ENCODE results near the gene SOX1.
A peak's percentile ranks its signal among the peaks of the same experiment; 100 is the strongest.

The SOX1 gene

GRCh38 chr13:112055915-112056269, 11.1 kb upstream of the SOX1 start:
- no peaks in the 10 kb centered on the region for H3K36me3 Mint-ChIP-seq (ENCODE audit: low read depth)
- H3K4me3 Mint-ChIP-seq, result no peak overlapping the region
- H3K4me1 Mint-ChIP-seq (ENCODE audit: low read depth), result no peaks in the 10 kb centered on the region
- peaks cover 74% of the 10 kb centered on the region for H3K27me3 Mint-ChIP-seq
- H3K9me3 Mint-ChIP-seq, result no peaks in the 10 kb centered on the region
- H3K27ac Mint-ChIP-seq, result no peak overlapping the region

GRCh38 chr13:112056284-112056727, 10.6 kb upstream of the SOX1 start:
- H3K27me3 Mint-ChIP-seq, result peaks cover 70% of the 10 kb centered on the region
- H3K4me1 Mint-ChIP-seq (ENCODE audit: low read depth), result no peaks in the 10 kb centered on the region
- H3K9me3 Mint-ChIP-seq, result no peaks in the 10 kb centered on the region
- H3K4me3 Mint-ChIP-seq, result no peak overlapping the region
- no peak overlapping the region for H3K27ac Mint-ChIP-seq
- no peaks in the 10 kb centered on the region for H3K36me3 Mint-ChIP-seq (ENCODE audit: low read depth)

- Mint-ChIP-seq H3K4me1 (ENCODE audit: low read depth) (no peaks in the 10 kb centered on the region), H3K9me3 (no peaks in the 10 kb centered on the region), H3K4me3 (no peak overlapping the region), H3K27ac (no peak overlapping the region), H3K27me3 (peaks cover 67% of the 10 kb centered on the region), H3K36me3 (ENCODE audit: low read depth) (no peaks in the 10 kb centered on the region)
These were observed 10.1 kb upstream of the SOX1 start for GRCh38 chr13:112056739-112057438.

- no peak overlapping the region for H3K27ac Mint-ChIP-seq
- peaks cover 67% of the 10 kb centered on the region for H3K27me3 Mint-ChIP-seq
- H3K36me3 Mint-ChIP-seq (ENCODE audit: low read depth), result no peaks in the 10 kb centered on the region
- H3K4me3 Mint-ChIP-seq, result no peak overlapping the region
- H3K4me1 Mint-ChIP-seq (ENCODE audit: low read depth), result no peaks in the 10 kb centered on the region
- no peaks in the 10 kb centered on the region for H3K9me3 Mint-ChIP-seq
These were observed 9.6 kb upstream of the SOX1 start for GRCh38 chr13:112057439-112057735.

GRCh38 chr13:112057736-112058518, 9.0 kb upstream of the SOX1 start:
- Mint-ChIP-seq H3K36me3 (ENCODE audit: low read depth) (no peaks in the 10 kb centered on the region), H3K27ac (no peak overlapping the region), H3K4me3 (no peak overlapping the region), H3K9me3 (no peaks in the 10 kb centered on the region), H3K27me3 (peaks cover 67% of the 10 kb centered on the region), H3K4me1 (ENCODE audit: low read depth) (no peaks in the 10 kb centered on the region)

GRCh38 chr13:112058519-112058873, 8.5 kb upstream of the SOX1 start:
- H3K4me3 Mint-ChIP-seq, result no peak overlapping the region
- H3K36me3 Mint-ChIP-seq (ENCODE audit: low read depth), result no peaks in the 10 kb centered on the region
- H3K9me3 Mint-ChIP-seq, result no peaks in the 10 kb centered on the region
- H3K27me3 Mint-ChIP-seq, result peaks cover 68% of the 10 kb centered on the region
- H3K4me1 Mint-ChIP-seq (ENCODE audit: low read depth), result peaks cover 3% of the 10 kb centered on the region
- H3K27ac Mint-ChIP-seq, result no peak overlapping the region

GRCh38 chr13:112058941-112059340, 8.0 kb upstream of the SOX1 start:
- Mint-ChIP-seq H3K4me1 (ENCODE audit: low read depth) (peaks cover 3% of the 10 kb centered on the region), H3K36me3 (ENCODE audit: low read depth) (no peaks in the 10 kb centered on the region), H3K27ac (no peak overlapping the region), H3K27me3 (peaks cover 72% of the 10 kb centered on the region), H3K4me3 (no peak overlapping the region), H3K9me3 (no peaks in the 10 kb centered on the region)

GRCh38 chr13:112059457-112060281, 7.3 kb upstream of the SOX1 start:
- Mint-ChIP-seq H3K4me1 (ENCODE audit: low read depth) (peaks cover 3% of the 10 kb centered on the region), H3K27ac (no peak overlapping the region), H3K9me3 (no peaks in the 10 kb centered on the region), H3K4me3 (no peak overlapping the region), H3K36me3 (ENCODE audit: low read depth) (no peaks in the 10 kb centered on the region), H3K27me3 (peaks cover 76% of the 10 kb centered on the region)

GRCh38 chr13:112060282-112060830, 6.6 kb upstream of the SOX1 start:
- peaks cover 76% of the 10 kb centered on the region for H3K27me3 Mint-ChIP-seq
- no peaks in the 10 kb centered on the region for H3K9me3 Mint-ChIP-seq
- peak overlapping the region; percentile 48 for H3K27ac Mint-ChIP-seq
- no peak overlapping the region for H3K4me3 Mint-ChIP-seq
- H3K4me1 Mint-ChIP-seq (ENCODE audit: low read depth), result peaks cover 5% of the 10 kb centered on the region
- H3K36me3 Mint-ChIP-seq (ENCODE audit: low read depth), result no peaks in the 10 kb centered on the region

- no peaks in the 10 kb centered on the region for H3K36me3 Mint-ChIP-seq (ENCODE audit: low read depth)
These were observed 6.0 kb upstream of the SOX1 start for GRCh38 chr13:112060899-112061366.

GRCh38 chr13:112061367-112062061, 5.4 kb upstream of the SOX1 start:
- Mint-ChIP-seq H3K27me3 (peaks cover 81% of the 10 kb centered on the region), H3K4me1 (ENCODE audit: low read depth) (peaks cover 14% of the 10 kb centered on the region), H3K9me3 (no peaks in the 10 kb centered on the region), H3K36me3 (ENCODE audit: low read depth) (no peaks in the 10 kb centered on the region), H3K4me3 (no peak overlapping the region), H3K27ac (no peak overlapping the region)

More at GRCh38 chr13:112060899-112061366, 6.0 kb upstream of the SOX1 start:
- no peak overlapping the region for H3K4me3 Mint-ChIP-seq
- peaks cover 77% of the 10 kb centered on the region for H3K27me3 Mint-ChIP-seq
- H3K4me1 Mint-ChIP-seq (ENCODE audit: low read depth), result peaks cover 11% of the 10 kb centered on the region
- no peaks in the 10 kb centered on the region for H3K9me3 Mint-ChIP-seq
- peak overlapping the region; percentile 48 for H3K27ac Mint-ChIP-seq

GRCh38 chr13:112062072-112062567, 4.8 kb upstream of the SOX1 start:
- peaks cover 14% of the 10 kb centered on the region for H3K4me1 Mint-ChIP-seq (ENCODE audit: low read depth)
- H3K9me3 Mint-ChIP-seq, result no peaks in the 10 kb centered on the region
- no peaks in the 10 kb centered on the region for H3K36me3 Mint-ChIP-seq (ENCODE audit: low read depth)
- no peak overlapping the region for H3K4me3 Mint-ChIP-seq
- peaks cover 81% of the 10 kb centered on the region for H3K27me3 Mint-ChIP-seq
- no peak overlapping the region for H3K27ac Mint-ChIP-seq

- H3K4me1 Mint-ChIP-seq (ENCODE audit: low read depth), result peaks cover 14% of the 10 kb centered on the region
- no peaks in the 10 kb centered on the region for H3K9me3 Mint-ChIP-seq
- peaks cover 74% of the 10 kb centered on the region for H3K27me3 Mint-ChIP-seq
- peak overlapping the region; percentile 13 for H3K4me3 Mint-ChIP-seq
- no peaks in the 10 kb centered on the region for H3K36me3 Mint-ChIP-seq (ENCODE audit: low read depth)
- no peak overlapping the region for H3K27ac Mint-ChIP-seq
These were observed 4.1 kb upstream of the SOX1 start for GRCh38 chr13:112062571-112063570.
